SK-N-MC (cell line): ENCODE measurements around the gene GPR137C.

Experiments
- DNase-seq: peaks from one replicate; pipeline ENCODE4 v3.0.0-alpha.2; 2011; ENCODE audit warnings: low read depth, low spot score
- H3K27ac ChIP-seq: fragments of 200-600 bp; sonication (generic); 2 replicates; pipeline ENCODE4 v1.5.1; 2016; ENCODE audit warnings: mixed run types
- H3K36me3 ChIP-seq: fragments of 200-600 bp; sonication (generic); 2 replicates; pipeline ENCODE4 v1.6.1; 2017; ENCODE audit warnings: antibody characterized with exemption, low read length, mixed read lengths; ENCODE audit not compliant: insufficient read depth
- H3K4me3 ChIP-seq: fragments of 200-600 bp; sonication (generic); 2 replicates; pipeline ENCODE4 v1.5.1; 2016
- H3K9ac ChIP-seq: fragments of 200-600 bp; sonication (generic); 2 replicates; pipeline ENCODE4 v1.8.0; 2017; ENCODE audit warnings: mixed run types, mixed read lengths; ENCODE audit not compliant: insufficient read length
- H3K9me3 ChIP-seq: fragments of 200-600 bp; sonication (generic); 2 replicates; pipeline ENCODE4 v1.6.1; 2017; ENCODE audit warnings: low read depth, mild to moderate bottlenecking, antibody characterized with exemption, low read length, moderate library complexity, mixed read lengths
- EZH2 ChIP-seq: fragments of 200-600 bp; sonication (generic); IDR thresholded peaks from one replicate; pipeline ENCODE4 v1.6.1; 2017; ENCODE audit warnings: antibody characterized with exemption
- FOXP2 ChIP-seq: optimal IDR thresholded peaks from 2 replicates; pipeline ENCODE3; 2011; ENCODE audit warnings: mild to moderate bottlenecking, moderate library complexity; ENCODE audit not compliant: insufficient read depth; ENCODE audit errors: extremely low read length, control extremely low read depth
- POLR2AphosphoS5 ChIP-seq: IDR thresholded peaks from 2 replicates; pipeline ENCODE4 v1.6.1; 2012; ENCODE audit warnings: mild to moderate bottlenecking, low read depth, low read length, borderline replicate concordance

GPR137C gene

GRCh38 chr14:52683985-52684520, 131.4 kb downstream of the GPR137C start:
- TF ChIP-seq POLR2AphosphoS5 = no peak
- no peak for TF ChIP-seq FOXP2
- TF ChIP-seq EZH2 = no peak
- H3K9ac ChIP-seq = no peak overlapping the region
- H3K4me3 ChIP-seq = no peak overlapping the region
- H3K9me3 ChIP-seq = no peaks in the 10 kb centered on the region
- no peak overlapping the region for H3K27ac ChIP-seq
- DNase-seq = no peak
- H3K36me3 ChIP-seq = no peaks in the 10 kb centered on the region; the same call in 1 of the 2 replicates

DNA sequence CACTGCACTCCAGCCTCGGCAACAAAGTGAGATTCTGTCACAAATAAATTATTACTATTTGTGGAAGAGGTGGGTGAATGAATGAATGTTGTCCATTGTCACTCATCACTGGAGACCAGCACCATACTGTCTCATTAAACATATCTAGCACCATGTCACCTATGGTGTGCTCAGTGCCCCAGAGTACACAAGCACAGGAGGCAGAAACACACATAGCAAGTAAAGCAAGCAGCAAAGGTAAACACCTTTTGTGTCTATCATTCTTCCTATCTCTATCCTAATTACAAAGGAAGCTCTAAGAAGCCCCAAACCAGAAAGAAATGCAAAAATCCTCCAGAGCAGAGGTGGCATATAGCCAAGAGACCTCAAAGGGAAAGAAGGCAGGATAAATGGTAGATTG, 133.5 kb downstream of the GPR137C start:
- TF ChIP-seq POLR2AphosphoS5 = no peak
- TF ChIP-seq FOXP2 = no peak
- TF ChIP-seq EZH2 = no peak
- Histone ChIP-seq H3K36me3 (no peaks in the 10 kb centered on the region; the same call in 1 of the 2 replicates), H3K27ac (no peak overlapping the region), H3K9me3 (no peaks in the 10 kb centered on the region), H3K4me3 (no peak overlapping the region), H3K9ac (no peak overlapping the region)
- DNase-seq = no peak
